HEK293T (cell line): Measurements from ENCODE around the gene DUS1L.

Experiments used
- PKNOX1 ChIP-seq: fragments of 450-650 bp; IDR thresholded peaks from 2 replicates; pipeline ENCODE4 v1.6.1; 2016
- SUZ12 ChIP-seq: fragments of 450-650 bp; IDR thresholded peaks from 2 replicates; pipeline ENCODE4 v1.6.1; 2016; ENCODE audit warnings: mild to moderate bottlenecking

- peak; percentile 86 for TF ChIP-seq PKNOX1
- no peak for TF ChIP-seq SUZ12
These were observed 28.3 kb downstream of the DUS1L start, which contains the start of gene DCXR for GRCh38 chr17:82037092-82037888.
